IPS-18c (cell line): ENCODE data around the gene HIPK2.
"Not testable (repeated sequence)": the region's sequence is repeated elsewhere in the genome, so short reads cannot be mapped to it uniquely, and the experiment has no call there.

Experiments used
- H3K4me3 ChIP-seq: 2 replicates; pipeline ENCODE4 v1.7.0; 2013; ENCODE audit warnings: low read depth, mild to moderate bottlenecking, low read length, moderate library complexity; ENCODE audit not compliant: insufficient read depth
- H3K9me3 ChIP-seq: one replicate; pipeline ENCODE4 v1.6.1; 2013; ENCODE audit warnings: mild to moderate bottlenecking, low read length, moderate library complexity; ENCODE audit not compliant: control insufficient read depth, insufficient read depth

The HIPK2 gene

DNA sequence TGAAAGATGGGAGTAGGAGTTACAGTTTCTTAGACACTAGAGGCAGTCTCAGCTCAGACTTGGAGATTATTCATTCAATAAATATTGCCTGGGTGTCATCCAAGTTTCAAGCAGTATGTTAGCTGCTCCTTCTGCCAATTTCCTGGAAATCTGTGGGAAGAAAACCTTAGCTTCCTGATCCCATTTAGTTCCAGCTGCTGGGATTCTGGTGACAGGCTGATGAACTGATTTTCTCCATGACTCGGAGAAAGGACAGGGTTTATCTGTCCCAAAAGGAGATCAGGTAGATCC lies 158.5 kb downstream of the HIPK2 start:
- H3K9me3 ChIP-seq: no peaks in the 10 kb centered on the region
- H3K4me3 ChIP-seq: no peak overlapping the region

DNA sequence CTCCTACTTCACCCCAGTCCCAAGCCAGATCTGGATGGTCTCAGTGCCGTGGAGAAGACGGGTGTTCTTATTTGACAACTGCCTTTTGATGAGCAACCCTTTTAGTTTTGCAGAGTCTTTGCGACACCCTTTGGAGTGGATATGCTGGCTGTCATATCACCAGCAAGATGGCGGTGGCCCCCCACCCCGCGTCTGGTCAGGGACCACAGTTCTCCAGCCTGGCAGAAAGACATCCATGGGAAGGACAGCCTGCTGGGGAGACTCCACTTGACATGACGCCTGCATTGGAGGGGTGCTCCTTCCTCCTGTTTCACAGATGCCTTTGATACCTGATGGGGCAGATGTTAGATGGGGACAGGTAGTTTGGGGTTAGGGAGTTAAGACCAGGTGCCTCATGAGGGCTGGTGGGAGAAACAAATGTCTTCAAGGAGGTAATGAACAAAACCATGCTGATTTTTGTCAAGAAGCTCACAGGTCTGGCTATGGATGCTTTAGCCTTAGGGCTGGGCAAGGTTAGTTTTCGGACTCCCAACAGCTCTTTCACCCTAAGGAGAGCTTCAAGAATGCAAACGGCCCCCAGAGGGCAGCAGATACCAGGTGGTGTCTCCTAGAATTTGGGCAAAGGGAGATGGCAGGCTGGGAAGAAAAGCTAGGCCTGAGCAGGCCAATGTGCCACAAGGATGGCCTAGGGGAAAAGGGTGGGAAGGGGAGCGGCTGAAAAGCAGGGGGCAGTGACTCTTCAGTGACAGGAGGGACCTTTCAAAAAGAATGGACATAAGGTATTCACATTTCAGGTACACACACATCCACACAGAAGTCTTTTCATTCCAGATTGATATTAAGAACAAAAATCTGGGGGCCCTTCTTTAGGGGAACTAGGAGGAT lies 159.1 kb downstream of the HIPK2 start:
- Histone ChIP-seq H3K4me3 (no peak overlapping the region), H3K9me3 (no peaks in the 10 kb centered on the region)

- no peak overlapping the region for H3K4me3 ChIP-seq
- no peaks in the 10 kb centered on the region for H3K9me3 ChIP-seq
These were observed 160.7 kb downstream of the HIPK2 start for GRCh38 chr7:139617074-139617473.

DNA sequence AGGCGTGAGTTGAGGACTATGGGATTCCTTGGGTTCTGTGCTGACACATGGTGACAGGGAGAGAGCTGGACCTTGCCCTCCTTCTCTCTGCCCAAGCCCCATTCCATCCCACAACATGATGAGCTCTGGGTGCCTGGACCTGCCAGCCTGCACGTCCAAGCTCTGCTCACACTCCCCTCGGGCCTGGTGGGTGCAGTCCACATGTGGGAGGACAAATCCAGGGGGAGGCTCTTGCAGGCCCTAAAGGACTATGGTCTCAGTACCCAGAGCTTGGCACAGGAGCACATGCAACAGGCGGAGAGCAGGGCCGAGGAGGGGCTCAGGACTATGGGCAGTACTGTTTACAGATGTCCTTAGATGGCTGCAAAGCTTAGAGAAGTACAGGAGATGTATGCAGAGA lies 162.9 kb downstream of the HIPK2 start:
- Histone ChIP-seq H3K4me3 (no peak overlapping the region), H3K9me3 (no peaks in the 10 kb centered on the region)

GRCh38 chr7:139613971-139614411 lies 163.8 kb downstream of the HIPK2 start:
- Histone ChIP-seq H3K4me3 (no peak overlapping the region; the same call in 1 of the 2 replicates), H3K9me3 (no peaks in the 10 kb centered on the region)

GRCh38 chr7:139611556-139611955 lies 166.2 kb downstream of the HIPK2 start:
- not testable (repeated sequence) for H3K4me3 ChIP-seq

GRCh38 chr7:139610595-139610994 lies 167.2 kb downstream of the HIPK2 start:
- H3K4me3 ChIP-seq: no peak overlapping the region
- no peaks in the 10 kb centered on the region for H3K9me3 ChIP-seq

More at GRCh38 chr7:139611556-139611955, 166.2 kb downstream of the HIPK2 start:
- H3K9me3 ChIP-seq: not testable (repeated sequence)

- Histone ChIP-seq H3K4me3 (no peak overlapping the region), H3K9me3 (no peaks in the 10 kb centered on the region)
These were observed 173.9 kb downstream of the HIPK2 start for GRCh38 chr7:139603896-139604295.

- Histone ChIP-seq H3K9me3 (no peaks in the 10 kb centered on the region), H3K4me3 (no peak overlapping the region)
These were observed 174.5 kb downstream of the HIPK2 start for GRCh38 chr7:139603282-139603681.

GRCh38 chr7:139602143-139602722 lies 175.6 kb downstream of the HIPK2 start:
- Histone ChIP-seq H3K4me3 (no peak overlapping the region), H3K9me3 (no peaks in the 10 kb centered on the region)

- Histone ChIP-seq H3K4me3 (no peak overlapping the region), H3K9me3 (no peaks in the 10 kb centered on the region)
These were observed 176.6 kb downstream of the HIPK2 start for GRCh38 chr7:139601176-139601575.

DNA sequence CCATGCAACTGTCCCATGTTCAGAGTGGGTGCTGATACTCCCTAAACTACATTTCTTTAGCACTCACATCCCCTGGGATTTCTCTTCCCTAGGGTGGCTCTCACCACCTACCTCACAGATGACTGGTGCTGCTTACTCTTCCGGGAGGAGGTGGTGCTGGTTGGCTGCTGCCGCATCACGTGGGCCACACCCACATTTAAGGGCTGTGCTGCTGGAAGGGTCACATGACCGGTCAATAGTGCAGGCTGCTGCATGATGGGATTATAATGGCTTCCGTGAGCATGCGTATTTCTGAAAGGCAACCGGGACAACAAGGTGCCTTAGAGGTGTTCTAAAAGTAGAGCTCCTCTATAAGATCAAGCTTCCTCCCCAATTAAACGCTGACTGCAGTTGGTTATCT lies 177.5 kb downstream of the HIPK2 start:
- no peaks in the 10 kb centered on the region for H3K9me3 ChIP-seq
- H3K4me3 ChIP-seq: no peak overlapping the region

DNA sequence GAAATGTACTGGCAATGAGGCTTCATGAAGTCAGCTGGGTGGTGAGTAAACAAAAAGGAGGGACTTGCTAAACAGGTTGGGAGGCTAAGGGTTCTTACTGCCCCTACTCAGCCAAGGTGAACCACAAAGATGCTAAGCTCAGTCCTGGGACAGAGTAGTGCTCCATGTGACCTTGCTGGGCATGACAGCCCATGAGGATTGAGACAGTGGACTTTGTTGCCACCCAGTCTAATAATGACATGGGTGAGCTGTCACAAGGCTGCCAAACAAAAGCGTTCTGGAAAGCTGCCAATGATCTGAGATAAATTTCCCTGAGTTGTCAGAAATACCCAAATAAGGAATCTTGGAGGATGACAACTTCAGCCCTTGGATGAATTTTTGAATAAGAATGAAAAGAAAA lies 179.2 kb downstream of the HIPK2 start:
- Histone ChIP-seq H3K4me3 (no peak overlapping the region), H3K9me3 (no peaks in the 10 kb centered on the region)

DNA sequence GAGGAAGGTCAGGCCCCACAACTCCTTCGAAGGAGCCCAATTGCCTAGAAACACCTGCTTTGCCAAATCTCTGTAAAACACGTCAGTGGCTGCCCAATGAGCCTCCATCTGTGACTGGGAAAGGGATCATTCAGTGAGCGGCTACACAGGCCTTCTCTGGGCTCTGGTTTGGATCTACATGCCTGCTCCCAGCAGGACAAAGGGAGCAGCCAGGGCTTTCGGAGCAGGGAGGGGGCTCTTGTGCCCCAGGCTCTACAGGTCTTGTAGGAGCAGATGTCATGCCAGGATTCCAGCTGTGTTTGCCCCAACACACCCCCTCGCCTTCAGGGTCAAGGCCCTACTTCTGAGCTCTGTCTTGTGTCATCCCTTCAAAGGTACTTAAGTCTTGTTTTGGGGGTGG lies 180.8 kb downstream of the HIPK2 start:
- peaks cover 2% of the 10 kb centered on the region for H3K9me3 ChIP-seq
- no peak overlapping the region for H3K4me3 ChIP-seq

- Histone ChIP-seq H3K4me3 (no peak overlapping the region), H3K9me3 (peaks cover 2% of the 10 kb centered on the region)
These were observed 181.2 kb downstream of the HIPK2 start for GRCh38 chr7:139596626-139597025.

GRCh38 chr7:139595806-139596205 lies 182.0 kb downstream of the HIPK2 start:
- Histone ChIP-seq H3K9me3 (peaks cover 2% of the 10 kb centered on the region), H3K4me3 (no peak overlapping the region)

- Histone ChIP-seq H3K4me3 (no peak overlapping the region), H3K9me3 (peaks cover 2% of the 10 kb centered on the region)
These were observed 182.8 kb downstream of the HIPK2 start for GRCh38 chr7:139594911-139595476.

- no peak overlapping the region for H3K4me3 ChIP-seq
- H3K9me3 ChIP-seq: peaks cover 2% of the 10 kb centered on the region
These were observed 183.7 kb downstream of the HIPK2 start for GRCh38 chr7:139594090-139594489.
